Kidney tubule cell (primary cell): Measurements from ENCODE around the gene IMMP2L.
"Not testable (repeated sequence)": the region's sequence is repeated elsewhere in the genome, so short reads cannot be mapped to it uniquely, and the experiment has no call there.

Experiments
- DNase-seq: peaks from one replicate; pipeline ENCODE4 v3.0.0-alpha.2; 2018; ENCODE audit warnings: low spot score

The IMMP2L gene

DNA sequence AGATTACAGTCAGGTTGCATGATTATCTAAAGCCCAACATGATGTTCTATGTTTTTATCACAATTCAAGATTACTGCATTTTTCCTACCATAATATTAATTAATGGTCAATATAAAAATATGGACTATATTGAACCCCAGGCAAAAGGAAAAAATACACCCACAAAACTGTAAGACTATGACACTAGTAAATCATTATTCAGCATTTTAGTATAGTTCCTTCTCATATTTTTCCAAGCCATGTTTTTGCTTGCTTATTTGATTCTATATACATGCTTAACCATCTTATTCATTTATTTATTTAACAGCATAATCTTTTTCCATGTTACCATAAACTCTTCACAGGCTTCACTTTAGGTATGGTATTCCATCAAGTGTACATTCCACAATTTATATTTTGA, 101.6 kb downstream of the IMMP2L start:
- DNase-seq: no peak

DNA sequence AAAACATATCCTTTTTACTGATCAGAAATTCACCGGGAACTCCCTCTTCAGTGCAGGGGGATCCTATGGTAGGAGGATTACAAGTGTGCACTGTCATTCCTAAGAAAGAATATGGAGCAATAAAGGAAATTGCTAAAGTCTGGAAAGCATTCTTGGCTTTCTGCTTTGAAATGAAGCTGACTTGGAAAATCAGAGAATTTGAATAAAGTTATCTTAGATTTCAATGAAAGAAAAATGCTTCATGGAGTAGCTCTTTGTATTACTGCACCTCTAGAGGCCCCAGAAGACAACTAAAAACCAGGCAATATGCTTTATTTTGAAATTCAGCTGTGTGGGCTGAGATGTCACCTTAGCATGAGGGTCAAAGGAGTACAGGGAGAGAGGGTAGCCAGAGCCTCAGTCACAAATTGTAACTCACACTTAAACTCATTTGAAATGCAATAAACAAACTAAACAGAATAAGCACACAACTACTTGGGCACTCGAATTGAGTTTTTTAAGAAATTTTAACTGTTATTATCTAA, 102.5 kb downstream of the IMMP2L start:
- no peak for DNase-seq

DNA sequence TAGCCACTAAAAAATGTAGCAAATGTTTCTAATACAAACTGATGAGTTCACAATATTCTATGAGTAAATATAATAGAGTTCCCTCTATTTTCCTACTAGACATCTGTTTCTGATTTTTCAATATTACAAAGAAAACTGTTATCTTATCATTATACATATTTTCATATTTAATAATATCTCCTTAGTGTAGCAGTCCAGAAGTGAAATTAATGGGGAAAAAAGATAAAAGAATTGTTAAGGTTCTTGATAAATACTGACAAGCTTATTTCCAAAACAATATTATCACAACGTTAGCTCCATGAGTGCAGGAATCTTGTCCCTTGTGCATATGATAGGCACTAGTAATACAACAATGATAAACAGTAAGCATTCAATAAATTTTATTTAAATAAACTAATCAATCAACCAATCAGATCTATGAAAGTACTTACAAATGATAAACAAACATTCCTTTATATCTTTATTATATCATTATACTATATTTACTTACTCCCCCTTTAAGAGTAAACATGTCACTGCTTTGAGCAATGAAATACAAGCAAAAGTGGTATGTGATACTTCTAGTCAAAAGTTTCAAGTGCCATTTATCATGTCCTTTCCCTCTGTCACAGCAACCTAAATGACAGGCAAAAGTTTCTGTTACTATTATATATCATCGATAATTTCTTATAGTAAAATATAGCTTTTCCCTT, 103.1 kb downstream of the IMMP2L start:
- no peak for DNase-seq

DNA sequence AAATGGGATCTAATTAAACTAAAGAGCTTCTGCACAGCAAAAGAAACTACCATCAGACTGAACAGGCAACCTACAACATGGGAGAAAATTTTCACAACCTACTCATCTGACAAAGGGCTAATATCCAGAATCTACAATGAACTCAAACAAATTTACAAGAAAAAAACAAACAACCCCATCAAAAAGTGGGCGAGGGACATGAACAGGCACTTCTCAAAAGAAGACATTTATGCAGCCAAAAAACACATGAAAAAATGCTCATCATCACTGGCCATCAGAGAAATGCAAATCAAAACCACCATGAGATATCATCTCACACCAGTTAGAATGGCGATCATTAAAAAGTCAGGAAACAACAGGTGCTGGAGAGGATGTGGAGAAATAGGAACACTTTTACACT, 111.6 kb downstream of the IMMP2L start:
- DNase-seq: not testable (repeated sequence)

DNA sequence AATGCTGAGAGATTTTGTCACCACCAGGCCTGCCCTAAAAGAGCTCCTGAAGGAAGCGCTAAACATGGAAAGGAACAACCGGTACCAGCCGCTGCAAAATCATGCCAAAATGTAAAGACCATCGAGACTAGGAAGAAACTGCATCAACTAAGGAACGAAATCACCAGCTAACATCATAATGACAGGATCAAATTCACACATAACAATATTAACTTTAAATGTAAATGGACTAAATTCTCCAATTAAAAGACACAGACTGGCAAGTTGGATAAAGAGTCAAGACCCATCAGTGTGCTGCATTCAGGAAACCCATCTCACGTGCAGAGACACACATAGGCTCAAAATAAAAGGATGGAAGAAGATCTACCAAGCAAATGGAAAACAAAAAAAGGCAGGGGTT, 114.8 kb downstream of the IMMP2L start:
- DNase-seq: not testable (repeated sequence)

DNA sequence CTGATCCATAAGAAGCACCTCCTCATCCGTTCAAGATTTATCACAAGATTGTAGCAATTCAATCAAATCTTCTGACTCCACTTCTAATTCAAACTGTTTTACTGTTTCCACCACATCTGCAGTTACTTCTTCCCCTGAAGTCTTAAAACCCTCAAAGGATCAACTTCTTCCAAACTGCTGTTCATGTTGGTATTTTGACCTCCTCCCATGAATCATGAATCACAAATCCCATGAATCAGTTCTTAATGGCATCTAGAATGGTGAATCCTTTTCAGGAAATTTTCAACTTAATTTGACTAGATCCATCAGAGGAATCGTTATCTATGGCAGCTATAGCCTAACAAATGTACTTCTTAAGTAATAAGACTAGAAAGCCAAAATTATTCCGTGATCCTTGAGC, 122.3 kb downstream of the IMMP2L start:
- peak; percentile 13 for DNase-seq

DNA sequence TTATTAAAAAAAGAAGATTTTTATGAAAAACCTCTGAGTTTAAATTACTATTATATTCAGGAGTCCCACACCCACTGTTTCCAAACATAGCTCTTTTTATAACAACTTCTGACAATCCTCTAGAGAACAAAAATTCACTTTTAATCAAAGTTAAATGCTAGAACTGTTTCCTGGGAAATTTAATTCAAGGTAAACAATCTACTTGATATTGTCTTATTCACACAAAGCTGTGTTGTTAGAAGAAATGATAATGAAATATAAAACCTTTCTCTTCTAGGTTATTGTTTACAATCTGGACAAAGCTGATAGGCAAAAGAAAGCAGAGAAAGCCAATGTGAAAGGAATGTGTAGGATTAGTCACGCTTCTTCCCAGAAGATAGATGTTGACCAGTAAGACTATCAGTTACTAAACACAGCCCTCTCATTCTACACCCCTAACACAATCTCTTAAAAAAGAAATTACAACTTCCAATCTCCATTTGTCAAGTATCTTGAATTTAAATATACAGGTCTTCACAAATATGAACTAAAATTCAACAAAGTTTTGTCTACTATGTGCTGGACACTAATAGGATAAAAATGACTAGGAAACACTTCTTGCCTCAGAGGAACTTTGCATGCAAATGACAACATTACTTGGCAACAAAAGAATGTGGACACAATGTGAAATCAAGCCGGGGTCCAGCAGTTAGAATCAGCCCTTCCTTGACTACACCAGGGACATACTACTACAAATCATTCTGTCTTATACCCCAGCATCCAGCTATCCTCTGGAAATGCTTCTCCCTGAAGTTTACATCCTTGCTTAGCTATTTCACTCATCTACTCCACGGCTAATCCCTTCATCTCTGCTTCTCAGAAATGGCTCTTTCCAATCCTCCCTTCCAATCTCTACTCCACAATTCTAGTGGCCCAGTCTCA, 123.7 kb downstream of the IMMP2L start:
- DNase-seq: peak; percentile 57

DNA sequence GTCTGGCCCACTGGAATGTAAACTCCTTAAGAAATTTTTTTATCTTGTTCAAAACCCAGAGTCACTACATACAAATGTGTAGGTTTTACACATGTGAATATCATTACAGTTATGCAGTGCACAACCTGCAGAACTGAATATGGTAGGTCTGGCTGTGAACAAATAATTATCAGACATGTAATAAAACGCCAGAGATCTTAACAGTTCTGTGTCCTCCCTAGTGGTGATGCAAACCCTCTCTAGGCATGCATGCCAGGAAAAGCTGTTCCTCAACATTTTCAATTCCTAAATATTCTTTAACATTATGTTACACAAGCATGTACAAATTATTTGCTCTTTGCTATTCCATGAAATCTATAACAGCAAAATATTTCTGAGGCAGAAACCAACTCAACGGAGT, 124.6 kb downstream of the IMMP2L start:
- no peak for DNase-seq

DNA sequence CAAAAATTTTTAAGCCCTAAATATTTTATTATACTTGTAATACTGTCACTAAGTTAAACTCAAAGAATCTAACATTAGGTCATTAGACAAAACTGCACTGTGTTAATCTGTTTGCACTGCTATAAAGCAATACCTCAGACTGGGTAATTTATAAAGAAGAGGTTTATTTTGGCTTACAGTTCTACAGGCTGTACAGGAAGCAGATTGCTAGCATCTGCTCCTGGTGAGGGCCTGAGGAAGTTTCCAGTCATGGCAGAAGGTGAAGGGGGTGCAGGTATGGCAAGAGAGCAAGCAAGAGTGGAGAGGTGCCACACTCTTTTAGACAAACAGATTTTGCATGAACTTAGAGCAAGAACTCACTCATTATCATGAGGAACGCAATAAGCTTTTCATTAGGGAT, 125.7 kb downstream of the IMMP2L start:
- DNase-seq: no peak

DNA sequence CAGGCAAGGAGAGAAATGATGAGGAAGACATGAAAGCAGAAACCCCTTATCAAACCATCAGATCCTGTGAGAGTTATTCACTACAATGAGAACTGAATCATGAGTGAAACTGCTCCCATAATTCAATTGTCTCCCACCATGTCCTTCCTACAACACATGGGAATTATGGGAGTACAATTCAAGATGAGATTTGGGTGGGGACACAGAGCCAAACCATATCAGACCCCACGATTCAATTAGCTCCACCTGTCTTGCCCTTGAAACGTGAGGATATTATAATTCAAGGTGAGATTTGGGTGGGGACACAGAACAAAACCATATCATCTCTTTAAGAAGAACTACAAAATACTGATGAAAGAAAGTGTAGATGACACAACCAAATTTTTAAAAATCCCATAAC, 128.9 kb downstream of the IMMP2L start:
- no peak for DNase-seq

DNA sequence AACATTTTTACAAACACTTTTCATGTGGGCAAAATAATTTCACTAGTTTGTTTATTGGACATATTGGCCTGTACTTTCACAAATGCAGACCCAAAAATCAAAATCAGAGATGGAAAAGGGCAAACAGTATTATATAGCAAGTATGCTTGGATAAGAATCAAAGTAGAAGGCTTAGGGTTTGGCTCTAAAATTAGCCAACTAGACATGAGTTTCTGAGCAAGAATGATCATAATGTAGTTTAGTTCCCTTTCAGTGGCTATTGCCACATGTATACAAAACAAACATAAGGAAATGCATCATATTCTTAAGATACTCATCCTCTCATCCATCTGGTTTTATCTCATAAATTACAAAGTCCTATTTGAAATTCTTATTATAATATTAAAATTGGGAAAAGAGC, 132.5 kb downstream of the IMMP2L start:
- DNase-seq: no peak

DNA sequence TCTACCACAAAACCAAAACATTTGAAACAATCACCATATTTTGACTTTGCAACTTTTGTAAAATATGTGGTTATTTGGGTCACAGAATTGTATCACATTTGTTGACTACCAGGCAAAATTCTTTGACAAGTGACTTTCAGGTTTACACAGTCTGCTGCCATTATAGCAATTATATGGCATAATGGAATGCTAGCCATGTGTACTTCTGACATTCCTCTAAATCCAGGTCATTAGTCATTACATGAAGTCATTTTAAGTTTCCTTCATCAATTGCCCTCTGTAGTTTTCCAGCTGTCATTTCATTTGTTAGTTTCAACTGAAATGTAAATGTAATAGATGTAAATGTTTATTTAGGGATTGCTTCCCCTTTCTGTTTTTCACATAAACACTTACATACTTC, 137.5 kb downstream of the IMMP2L start:
- peak; percentile 81 for DNase-seq

DNA sequence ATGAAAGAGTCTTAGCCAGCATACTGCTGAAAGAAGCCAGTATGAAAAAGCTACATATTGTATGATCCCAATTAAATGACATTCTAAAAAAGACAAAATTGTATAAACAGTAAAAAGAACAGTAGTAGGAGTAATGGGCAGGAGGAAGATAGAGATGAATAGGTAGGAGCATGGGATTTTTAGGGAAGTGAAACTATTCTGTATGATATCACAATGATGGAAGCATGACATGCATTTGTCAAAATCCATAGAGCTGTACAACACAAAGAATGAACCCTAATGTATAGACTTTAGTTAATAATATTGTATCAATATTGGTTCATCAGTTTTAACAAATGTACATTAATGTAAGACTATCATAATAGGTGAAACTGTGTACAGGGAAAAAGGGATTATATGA, 147.9 kb downstream of the IMMP2L start:
- no peak for DNase-seq

DNA sequence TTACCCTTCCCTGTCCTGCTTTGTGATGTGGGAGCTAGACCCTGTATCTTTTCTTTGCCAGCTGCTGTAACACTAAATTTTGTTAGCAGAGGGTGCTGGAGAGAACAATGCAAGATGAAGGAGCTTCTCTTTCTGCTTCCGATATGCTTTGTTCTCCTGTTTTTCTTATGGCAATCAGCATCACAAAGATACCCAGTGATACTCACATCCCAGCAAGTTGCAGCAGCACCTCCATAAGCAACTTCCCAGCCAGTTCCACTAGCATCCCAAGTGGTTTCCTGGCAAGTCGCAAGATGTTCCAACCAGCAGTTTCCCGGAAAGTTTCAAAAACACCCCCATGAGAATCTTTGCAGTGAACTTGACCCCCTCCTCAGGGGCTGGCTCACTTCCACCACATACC, 148.6 kb downstream of the IMMP2L start:
- no peak for DNase-seq

DNA sequence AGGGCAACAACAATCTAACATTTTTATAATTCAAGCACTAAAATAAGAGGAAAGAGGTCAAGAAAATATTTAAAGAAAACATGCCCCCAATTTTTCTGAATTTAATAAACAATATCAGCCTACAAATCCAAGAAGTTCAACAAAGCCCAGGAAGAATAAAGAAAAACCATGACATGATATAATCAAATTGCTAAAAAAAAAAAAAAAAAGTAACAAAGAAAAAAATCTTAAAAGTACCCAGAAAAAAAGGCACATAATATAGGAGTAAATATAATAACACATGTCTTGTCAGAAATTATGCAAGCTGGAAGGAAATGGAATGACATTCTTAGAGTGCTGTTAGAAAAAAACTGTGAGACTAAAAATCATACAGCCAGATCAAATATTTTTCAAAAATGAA, 151.4 kb downstream of the IMMP2L start:
- no peak for DNase-seq

DNA sequence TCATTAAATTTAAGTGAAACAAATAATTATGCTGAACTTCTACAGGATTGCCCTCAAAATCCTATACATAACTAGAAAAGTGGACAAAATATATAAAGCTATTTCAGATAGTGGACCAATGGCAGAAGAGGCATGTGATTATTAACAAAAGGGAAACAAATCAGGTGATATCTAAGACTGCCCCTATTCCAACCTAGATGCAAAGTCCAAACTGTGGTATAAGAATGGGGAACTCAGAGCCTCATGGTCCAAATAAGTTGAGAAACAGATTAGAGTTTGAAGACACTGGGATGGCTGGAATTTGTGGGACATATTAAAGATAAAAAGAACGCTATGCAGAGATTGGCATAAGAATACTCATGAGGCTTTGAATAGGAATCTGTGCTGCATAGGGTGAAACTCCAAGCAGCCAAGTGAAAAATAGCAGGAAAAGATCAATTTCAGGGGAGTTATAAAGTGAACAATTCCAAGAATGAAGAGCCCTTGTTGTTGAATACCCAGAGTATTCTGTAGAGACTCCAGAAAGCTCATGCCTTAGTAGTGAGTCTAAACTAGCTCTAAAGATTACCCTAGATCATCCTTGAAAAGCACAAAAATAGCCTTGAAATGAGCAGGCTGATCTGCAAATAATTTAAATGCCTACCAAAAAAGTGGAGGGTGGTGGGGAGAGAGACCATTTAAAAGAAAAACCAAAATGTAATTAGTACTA, 152.4 kb downstream of the IMMP2L start:
- DNase-seq: no peak

DNA sequence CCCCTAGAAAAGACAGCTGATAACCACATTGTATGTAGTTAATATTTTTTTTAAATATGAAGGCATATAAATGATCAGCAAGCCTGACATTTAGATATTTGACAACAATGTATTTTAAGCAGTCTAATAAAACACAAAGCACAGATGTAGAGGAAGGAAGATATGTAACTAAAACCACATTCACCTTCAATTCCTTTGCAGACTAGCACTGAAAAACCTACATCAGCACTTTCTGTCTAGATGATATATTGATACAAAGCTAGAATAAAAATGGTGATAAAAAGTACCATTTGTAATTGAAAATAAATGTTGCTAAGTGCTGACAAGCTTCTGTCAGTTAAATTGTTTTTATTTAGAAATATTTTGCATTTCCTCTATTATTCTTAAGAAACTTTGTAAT, 153.6 kb downstream of the IMMP2L start:
- no peak for DNase-seq

DNA sequence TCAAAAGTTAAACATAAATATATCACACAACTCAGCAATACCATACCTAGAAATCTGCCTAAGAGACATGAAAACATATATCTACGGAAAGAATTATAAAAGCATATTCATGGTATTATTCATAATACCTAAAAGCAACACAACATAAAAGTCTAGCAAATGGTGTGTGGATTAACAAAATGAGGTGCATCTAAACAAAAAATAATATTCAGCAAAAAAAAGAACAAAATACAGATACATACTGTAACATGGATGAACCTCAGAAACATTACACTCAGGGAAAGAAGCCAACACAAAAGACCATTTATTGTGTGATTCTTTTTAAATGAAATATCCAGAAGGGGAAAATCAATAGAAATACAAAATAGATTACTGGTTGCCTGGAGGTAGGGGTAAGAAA, 155.0 kb downstream of the IMMP2L start:
- DNase-seq: no peak

DNA sequence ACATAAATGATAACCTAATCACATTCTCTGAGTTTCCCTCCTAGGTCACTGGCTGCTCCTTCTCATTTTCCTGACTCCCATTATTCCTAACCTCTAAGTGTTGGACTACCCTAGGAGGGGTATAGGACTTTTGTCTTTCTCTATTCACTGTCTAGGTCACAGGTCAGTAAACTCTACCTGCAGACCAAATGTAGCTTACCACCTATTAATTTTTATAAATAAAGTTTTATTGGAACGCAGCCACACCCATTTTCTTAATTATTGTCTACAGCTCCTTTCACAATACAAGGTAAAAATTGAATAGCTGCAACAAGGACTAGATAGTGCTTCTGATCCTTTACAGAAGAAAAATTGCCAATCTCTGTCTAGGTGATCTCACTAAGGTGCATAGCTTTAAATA, 156.7 kb downstream of the IMMP2L start:
- DNase-seq: no peak

DNA sequence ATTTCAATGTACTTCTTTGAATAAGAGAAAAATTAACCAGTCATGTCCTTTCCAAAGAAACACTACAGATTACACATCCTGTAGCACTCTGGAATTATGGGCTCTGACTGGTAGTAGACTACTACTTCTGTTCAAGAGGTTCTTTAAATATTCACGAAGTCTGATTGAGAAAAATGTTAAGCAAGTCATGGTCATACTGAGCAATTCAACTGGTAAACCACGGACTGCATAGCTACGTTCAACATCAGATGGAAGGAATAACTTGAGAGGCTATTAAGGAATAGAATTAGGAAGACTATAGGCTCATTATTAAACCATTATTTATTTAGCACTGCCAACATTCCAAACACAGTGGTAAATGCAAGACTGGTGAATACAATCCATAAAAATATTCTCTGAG, 160.8 kb downstream of the IMMP2L start:
- peak; percentile 76 for DNase-seq

DNA sequence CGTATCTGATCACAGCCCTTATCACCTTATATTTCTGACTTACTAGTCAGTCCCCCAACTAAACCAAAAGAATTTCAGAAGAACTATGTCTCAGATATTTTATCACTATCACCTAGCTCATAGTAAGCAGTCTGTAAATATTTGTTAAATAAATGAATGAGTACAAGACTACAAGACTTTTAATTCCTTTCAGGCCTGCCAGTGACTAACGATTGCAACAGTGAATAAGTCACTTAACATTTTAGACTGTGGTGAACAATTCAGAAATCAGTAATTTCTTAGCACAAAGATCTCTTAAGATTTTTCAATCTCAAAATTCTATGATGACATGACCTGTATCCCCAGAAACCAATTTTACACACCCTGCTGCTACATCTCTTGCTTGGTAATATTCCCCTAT, 162.2 kb downstream of the IMMP2L start:
- peak; percentile 76 for DNase-seq

DNA sequence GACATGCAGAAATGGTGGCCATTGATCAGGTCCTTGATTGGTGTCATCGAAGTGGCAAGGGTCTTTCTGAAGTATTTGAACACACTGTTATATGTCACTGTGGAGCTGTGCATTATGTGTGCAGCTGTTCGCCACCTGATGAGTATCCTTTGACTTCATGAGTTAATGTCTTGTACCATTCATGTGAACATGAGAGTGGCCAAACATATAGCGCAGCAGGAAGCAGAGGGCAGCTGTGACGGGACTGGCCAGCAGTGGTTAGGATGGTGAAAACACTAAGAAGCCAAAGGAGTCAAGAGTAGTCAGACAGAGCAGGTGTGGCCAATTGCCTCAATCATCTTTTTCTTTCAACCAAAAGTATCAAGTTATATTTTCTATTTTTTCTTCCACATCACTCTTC, 167.4 kb downstream of the IMMP2L start:
- DNase-seq: no peak
